HFFc6 (cell line): ENCODE results near the gene HAVCR1. TPM values are rescaled to one million over a fixed set of nuclear protein-coding genes. Genes with fewer than 3 reads are reported as not detected.

Source experiments
- DNase-seq: peaks from one replicate; pipeline ENCODE4 v3.0.0-alpha.2; 2018
- H3K27ac Mint-ChIP-seq: 2 replicates; pipeline ENCODE4 v1.8.0; 2020; ENCODE audit warnings: mild to moderate bottlenecking, mixed read lengths
- H3K27me3 Mint-ChIP-seq: 2 replicates; pipeline ENCODE4 v1.8.0; 2021; ENCODE audit warnings: mild to moderate bottlenecking, moderate library complexity, mixed read lengths; ENCODE audit not compliant: insufficient read depth
- H3K36me3 Mint-ChIP-seq: 2 replicates; pipeline ENCODE4 v1.8.0; 2021; ENCODE audit warnings: low read depth, mixed read lengths
- H3K4me1 Mint-ChIP-seq: 2 replicates; pipeline ENCODE4 v1.8.0; 2020; ENCODE audit warnings: low read depth, mixed read lengths
- H3K4me3 Mint-ChIP-seq: 2 replicates; pipeline ENCODE4 v1.8.0; 2020; ENCODE audit warnings: mild to moderate bottlenecking, moderate library complexity, mixed read lengths
- H3K9me3 Mint-ChIP-seq: 2 replicates; pipeline ENCODE4 v1.8.0; 2020; ENCODE audit warnings: mild to moderate bottlenecking, mixed read lengths
- CTCF ChIP-seq: fragments of 200-600 bp; sonication (generic); IDR thresholded peaks from 2 replicates; pipeline ENCODE4 v1.5.0; 2021; ENCODE audit warnings: antibody characterized with exemption, mild to moderate bottlenecking
- total RNA-seq, 6 experiments: library from RNA; stranded (reverse); fragmentation: NEBNext Ultra II Directional; extraction: Animal tissue kit (Norgen Biotek cat#: 25700); gene quantifications; 2 replicates in 1 of 6; 3 replicates in 5 of 6; pipeline ENCODE4 v1.2.3, GENCODE V29; 2021

Gene HAVCR1
- total RNA-seq, 6 experiments from 2014 or later, result not detected

GRCh38 chr5:156981481-156981880 lies 77.4 kb downstream of the HAVCR1 start:
- H3K4me1 Mint-ChIP-seq, result no peaks in the 10 kb centered on the region
- H3K27me3 Mint-ChIP-seq, result no peaks in the 10 kb centered on the region
- no peak overlapping the region for H3K27ac Mint-ChIP-seq
- DNase-seq, result no peak
- no peak overlapping the region for H3K4me3 Mint-ChIP-seq
- no peak for TF ChIP-seq CTCF
- no peaks in the 10 kb centered on the region for H3K36me3 Mint-ChIP-seq
- H3K9me3 Mint-ChIP-seq, result peaks cover 32% of the 10 kb centered on the region

Other genes with a start within 250 kb of the HAVCR1 start
- gene PPP1R2B, start 208.8 kb downstream of the HAVCR1 start, total RNA-seq, result not detected
- not detected for gene TIMD4, start 95.9 kb downstream of the HAVCR1 start, total RNA-seq
- under 1 TPM in 1 of 6 experiments, not detected in 5; 0.07 TPM for gene HAVCR2, start 49.9 kb upstream of the HAVCR1 start, total RNA-seq
- 10 to 100 TPM in 5 of 6 experiments, 1 to 10 TPM in 1; 9.3 to 11.0 (median 10.7) TPM for gene MED7, start 83.7 kb upstream of the HAVCR1 start, total RNA-seq
- not detected for gene GARIN3, start 107.1 kb upstream of the HAVCR1 start, total RNA-seq
- not detected for gene ITK, start 121.7 kb upstream of the HAVCR1 start, total RNA-seq
- 10 to 100 TPM in 3 of 6 experiments, 1 to 10 TPM in 3; 7.1 to 20.0 (median 9.7) TPM for gene CYFIP2, start 207.0 kb upstream of the HAVCR1 start, total RNA-seq